H4 (cell line): ENCODE data around the gene FAM9C. TPM values are rescaled to one million over a fixed set of nuclear protein-coding genes. Genes with fewer than 3 reads are reported as not detected.
A peak's percentile ranks its signal among the peaks of the same experiment; 100 is the strongest.

Experiments used
- DNase-seq: peaks from one replicate; pipeline ENCODE4 v3.0.0-alpha.2; 2015; ENCODE audit warnings: low spot score
- total RNA-seq: library from RNA; depleted of rRNA; stranded (reverse); fragments of >200 nt; shearing (Covaris generic); gene quantifications from 2 replicates; pipeline ENCODE4 v1.2.3, GENCODE V29; 2014

The FAM9C gene
- total RNA-seq, 1 experiment from 2014 or later = not detected

DNA sequence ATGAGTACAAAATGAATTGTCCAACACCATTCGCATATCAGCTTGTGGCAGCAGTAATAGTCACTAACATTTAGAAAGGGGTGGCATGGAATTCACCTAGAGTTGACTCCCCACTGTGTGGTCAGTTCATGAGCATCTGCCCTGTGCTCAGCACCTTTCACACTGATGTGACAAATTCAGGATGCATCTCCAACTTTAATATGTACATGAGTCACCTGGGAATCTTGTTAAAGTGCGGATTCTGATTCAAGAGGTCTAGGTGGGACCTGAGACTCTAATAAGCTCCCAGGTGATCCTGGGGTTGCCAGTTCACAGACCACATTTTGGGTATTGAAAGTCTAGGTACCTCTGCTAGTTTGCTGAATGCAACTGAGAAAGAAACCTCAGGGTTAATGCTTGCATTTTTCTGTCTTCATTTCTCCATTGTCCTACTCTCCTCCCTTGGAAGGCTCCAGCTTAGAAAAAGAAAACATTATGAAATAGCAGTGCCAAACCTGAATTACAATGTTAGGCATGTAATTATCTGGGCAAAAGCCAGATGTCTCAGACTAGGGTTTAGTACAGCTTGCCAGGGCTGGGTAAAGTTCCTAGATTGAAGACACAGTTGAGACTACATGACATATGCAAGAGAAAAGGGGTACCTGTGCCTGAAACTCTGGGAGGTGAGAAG, 36.8 kb downstream of the FAM9C start:
- no peak for DNase-seq

DNA sequence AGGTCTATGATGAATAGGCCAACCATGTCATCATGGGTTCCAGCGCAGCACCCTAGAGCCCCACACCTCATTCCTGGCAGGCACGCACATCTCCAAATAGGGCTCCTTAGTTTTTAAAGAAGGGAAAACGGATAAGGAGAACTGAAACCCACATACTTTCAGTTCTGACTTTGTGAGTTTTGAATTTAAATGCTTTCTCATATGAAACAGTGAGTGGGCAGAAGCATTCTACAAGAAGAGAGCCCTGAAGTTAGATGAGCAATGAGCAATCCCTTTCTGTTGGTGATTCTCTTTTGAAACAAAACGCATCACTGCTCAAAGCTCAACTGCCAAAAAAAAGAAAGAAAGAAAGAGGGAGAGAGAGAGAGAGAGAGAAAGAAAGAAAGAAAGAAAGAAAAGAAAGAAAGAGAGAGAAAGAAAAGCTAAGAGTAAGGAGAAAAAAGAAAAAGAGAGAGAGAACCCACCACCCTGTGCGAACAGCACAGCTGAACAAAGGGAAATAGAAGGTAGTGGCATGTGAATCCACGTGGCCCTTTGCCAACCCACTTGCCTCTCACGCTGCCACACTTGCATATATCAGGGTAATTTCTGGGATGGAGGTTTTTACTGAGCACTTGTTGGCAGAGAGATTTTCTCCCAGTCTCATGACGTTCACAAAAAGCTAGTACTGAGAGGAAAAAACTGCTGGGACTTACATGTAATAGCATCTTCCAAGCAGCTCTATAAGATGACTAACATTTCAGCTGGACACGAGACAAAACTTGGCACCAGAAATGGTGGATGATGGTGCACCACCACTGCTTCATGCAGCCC, 38.6 kb downstream of the FAM9C start:
- no peak for DNase-seq

DNA sequence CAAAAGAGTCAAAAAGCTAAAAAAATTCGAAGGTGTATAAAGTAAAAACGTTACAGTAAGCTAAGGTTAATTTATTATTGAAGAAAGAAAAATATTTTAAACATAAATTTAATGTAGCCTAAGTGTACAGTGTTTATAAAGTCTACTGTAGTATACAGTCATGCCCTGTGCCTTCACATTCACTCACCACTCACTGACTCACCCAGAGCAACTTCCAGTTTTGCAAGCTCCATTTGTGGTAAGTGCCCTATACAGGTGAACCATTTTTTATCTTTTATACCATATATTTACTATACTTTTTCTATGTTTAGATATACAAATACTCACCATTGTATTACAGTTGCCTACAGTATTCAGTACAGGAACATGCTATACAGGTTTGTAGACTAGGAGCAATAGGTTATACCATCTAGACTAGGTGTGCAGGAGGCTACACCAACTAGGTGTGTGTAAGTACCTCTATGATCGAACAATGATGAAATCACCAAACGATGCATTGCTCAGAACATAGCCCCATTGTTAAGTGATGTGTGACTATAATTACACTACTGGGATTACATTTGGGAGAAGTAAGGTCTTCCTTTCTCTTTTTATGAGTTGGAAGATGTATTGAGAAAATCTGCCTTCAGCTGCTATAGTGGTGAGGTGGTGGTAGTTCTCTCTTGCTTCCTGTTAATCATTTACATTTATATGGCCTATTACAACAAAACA, 42.3 kb downstream of the FAM9C start:
- no peak for DNase-seq

DNA sequence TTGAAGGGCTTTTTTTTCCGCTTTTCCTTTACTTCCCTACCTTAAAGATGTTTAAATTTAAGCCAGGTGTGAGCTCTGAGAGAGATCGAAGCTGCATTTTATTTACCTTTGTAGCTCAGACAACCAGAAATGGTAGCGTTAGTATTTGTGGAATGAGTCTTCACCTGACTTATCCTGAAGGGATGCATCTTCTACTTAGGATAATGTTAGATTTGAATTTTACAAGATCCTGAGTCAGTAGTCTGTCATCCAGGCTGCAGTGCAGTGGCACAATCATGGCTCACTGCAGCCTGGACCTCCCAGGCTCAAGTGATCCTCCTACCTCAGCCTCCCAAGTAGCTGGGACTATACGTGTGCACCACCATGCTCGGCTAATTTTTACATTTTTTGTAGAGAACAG, 43.3 kb downstream of the FAM9C start:
- no peak for DNase-seq

DNA sequence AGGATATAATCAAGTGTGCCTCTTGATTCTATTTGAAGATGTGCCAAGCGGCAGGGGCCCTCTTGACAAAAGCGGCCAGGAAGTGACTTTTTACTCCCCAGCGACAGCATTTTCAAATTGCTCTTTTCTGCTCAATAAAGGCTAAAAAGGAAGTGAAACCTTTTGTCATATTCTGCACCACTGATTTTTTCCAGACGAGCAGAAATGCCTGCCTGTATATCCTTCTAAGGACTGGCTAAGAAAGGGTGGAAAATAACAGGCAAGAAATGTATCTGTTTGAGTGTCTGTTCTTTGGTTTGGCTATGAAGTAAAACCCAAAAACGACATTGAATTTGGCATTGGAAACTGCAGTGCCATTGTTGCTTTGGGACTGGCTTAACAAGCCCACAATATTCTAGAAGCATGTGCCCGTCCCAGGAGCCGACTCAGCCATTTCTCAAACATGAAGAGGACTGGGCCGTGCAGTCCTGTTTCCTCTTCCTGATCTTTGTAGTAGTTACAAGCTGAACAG, 44.1 kb downstream of the FAM9C start:
- DNase-seq = no peak

DNA sequence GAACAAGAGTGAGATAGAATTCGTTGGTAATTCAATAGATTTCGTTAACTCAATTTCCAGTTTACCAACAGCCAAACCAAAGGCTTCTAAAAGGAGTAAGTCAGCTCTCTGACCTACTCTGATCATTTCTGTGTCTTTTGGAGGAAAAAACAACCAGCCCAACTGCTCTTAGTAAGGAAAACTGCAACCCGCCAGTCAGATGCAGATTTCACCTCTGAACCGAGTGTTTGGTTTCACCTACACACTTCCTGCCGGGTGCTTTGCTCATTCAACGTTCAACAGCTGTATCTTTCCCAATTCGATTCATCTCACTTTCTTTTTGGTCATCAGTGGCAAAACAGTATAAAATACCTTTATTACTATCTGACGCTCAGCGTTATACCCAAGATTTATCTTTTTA, 45.0 kb downstream of the FAM9C start:
- no peak for DNase-seq

DNA sequence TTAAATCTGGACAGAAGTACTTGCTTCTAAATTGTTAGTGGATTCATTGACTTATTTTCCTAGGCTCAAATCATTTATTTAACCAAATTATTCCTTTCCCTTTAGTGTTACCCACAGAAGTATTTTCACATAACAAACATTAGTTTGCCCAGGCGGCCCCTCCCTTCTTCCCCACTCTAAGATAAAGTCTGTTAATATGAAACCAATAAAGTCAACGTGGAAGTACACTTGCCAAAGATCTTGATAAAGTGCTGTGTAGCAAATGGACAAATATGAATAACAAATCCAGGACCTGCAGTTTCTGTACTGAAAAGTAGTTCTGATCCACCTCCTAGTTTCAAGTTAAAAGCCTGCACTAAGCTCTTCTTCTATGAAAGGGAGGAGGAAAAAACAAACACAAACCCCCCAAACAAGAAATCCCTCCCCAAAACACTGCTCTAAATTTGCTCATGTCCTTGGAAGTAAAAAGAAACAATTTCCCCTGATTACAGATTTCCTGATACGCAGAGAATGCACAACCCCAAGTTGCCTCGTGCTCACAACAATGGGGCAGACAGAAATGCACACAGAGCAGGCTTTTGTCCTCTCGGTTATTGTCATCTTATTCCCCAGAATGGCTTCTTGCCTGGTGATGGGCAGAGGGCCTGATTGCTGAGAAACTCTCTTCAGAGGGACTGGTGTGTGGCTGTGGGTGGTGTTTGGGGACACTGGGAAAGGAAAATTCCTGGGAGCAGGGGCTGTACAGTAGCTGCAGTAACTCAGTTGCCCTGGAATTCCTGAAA, 46.3 kb downstream of the FAM9C start:
- DNase-seq = no peak

DNA sequence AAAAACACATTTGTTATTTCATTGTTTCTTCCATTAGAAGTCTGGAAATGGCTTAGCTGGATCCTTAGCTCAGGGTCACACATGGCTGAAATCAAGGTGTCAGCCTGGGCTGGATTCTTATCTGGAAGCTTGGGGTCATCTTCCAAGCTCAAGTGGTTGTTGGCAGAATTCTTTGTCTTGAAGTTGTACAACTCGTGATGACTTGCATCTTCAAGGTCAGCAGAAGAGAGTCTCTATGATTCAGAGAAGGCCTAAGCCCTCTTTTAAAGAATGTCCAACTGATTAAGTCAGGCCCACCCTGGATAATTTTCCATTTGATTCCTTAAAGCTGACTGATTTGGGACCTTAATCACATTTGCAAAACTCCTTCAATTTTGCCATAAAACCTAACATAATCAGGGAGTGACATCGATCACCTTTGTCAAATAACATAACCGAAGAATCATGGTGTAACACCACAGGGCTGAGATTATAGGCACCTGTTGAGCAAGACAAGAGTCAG, 47.4 kb downstream of the FAM9C start:
- no peak for DNase-seq

DNA sequence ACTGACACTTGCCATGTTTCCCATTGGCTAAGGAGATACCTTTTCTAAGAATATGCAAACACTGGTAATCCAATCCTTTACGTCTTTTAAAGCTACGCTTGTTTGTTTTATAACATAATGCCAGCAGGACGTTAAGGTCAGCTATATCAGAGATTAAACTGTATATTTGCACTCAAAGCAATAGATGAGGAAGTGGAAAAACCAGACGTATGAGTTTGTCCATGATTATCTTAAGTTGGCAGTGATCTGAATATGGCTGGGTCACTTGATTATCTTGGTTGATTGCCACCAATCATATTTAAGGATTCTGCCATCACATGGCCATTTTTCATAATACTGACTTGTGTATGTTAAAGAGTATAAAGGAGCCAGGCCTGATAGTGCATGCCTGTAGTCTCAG, 50.1 kb downstream of the FAM9C start:
- no peak for DNase-seq

DNA sequence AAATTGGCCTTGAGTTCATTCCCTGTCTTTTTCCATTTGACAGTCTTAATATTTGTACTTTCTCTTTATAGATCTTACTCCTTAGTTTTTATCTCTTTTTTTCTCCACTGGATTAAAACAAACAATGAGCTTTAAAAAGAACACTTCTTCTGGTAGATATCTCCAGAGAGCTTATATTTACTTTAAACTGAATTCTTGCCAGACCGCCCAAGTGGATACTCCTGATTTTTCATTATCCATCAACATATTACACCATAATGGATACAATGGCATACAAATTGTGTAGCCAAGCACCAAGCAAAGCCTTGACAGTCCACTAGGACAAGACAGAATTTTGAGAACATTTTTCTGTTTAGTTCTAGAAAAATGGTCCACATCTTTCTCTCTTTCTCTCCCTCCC, 50.6 kb downstream of the FAM9C start:
- DNase-seq = no peak

DNA sequence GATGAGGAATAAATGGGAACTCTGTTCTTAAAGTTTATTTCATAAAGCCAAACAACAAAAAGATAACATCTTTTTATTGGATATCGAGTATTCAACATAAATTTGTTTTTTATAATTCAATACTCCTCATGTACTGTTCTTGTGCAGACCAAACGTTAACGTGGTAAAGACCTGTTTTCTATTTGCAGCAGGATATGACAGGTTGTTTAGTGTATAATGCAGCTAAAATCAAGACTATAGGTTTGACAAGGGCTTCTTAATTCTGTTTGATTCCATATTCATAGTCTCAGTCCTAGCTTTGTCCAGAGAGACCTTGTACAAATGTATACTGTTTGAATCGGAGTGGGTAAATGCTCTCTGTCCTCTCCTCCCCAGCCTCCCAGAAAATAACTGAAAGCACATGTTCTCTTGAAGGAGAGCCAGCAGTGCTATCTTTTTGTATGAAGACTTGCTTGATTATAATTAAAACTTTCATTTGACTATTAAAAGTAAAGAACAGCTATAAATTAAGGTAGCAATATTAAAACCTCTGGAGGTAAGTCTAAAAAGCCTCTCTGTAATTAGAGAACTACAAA, 51.8 kb downstream of the FAM9C start:
- no peak for DNase-seq

DNA sequence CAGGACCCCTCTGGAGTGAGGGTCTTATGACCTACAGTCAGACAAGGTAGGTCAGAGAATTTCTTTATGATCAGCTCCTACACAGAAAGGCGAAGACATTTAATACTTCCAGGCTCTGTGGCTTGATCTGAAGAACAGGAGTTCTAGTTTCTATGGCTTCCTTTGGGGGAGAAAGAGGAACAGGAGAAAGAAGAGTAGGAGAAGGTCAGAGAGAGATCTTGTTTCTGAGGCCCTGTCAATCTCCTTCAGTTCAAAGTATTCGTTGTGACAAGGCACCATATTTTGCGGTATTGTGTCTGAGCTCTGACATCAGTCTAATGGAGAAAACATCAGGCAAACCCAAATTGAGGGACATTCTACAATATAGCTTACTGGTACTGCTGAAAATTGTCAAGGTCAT, 52.8 kb downstream of the FAM9C start:
- DNase-seq = no peak

DNA sequence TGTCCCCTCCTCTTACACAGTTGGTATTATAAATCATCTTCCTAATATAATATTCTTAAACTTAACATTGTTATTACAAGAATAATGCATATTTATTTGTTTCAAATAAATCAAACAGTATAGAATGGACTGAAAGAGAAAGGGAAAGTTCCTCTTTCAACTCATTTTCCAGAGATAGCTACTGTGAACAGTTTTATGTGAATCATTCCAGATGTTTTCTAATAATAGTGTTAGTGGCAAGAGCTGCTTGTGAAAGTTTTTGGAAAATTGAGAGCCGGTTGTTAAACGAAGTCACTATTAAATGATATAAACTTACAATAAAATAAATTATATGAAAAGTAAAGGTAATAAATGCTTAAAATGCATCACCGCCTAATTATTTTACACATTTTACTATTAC, 55.0 kb downstream of the FAM9C start:
- no peak for DNase-seq

DNA sequence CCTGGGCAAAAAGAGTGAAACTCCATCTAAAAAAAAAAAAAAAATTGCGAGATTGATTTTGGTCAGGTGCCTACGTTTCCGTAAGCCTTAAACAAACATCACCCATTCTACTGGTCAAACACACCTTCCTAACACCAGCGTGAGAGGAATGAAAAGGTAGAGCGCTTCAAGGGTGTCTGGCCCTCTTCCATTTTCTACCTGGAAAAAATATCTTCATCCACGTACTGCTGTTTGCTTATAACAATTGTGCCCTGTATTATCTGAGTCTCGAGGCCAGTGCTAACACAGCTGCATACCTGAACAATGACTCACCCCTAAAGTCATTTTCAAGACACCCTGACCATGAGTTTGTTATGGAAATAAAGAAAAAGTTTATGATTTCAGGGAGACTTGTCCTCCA, 55.6 kb downstream of the FAM9C start:
- DNase-seq = peak; percentile 47

DNA sequence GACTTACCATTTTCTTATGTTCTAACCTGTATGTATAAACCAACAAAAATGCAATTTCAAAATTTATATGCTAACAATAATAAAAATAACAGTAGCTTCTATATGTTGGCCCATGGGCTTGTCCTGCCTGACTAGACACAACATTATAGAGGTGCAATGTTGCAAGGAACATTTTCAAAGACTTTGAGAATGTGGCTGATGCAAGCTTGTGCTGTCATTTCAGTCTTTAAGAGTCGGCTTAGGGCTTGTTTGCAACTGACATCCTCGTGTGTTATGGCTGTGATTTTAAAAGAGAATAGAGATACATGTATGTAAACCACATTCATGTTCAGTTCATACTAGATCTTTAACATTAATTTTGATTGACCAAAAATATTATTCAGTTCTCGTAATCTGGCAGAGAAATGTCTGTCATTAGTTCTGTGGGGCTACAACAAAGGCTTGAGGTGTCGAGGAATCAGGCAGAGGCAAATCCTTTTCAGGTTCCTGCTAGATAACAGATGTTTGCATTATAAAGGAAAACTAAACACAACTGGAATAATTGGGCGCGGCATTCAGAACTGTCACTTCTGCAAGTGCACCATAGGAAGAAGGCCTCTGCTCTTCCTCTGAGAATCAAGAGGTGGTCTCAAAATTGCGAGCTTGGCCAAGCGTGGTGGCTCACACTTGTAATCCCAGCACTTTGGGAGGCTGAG, 56.4 kb downstream of the FAM9C start:
- no peak for DNase-seq

DNA sequence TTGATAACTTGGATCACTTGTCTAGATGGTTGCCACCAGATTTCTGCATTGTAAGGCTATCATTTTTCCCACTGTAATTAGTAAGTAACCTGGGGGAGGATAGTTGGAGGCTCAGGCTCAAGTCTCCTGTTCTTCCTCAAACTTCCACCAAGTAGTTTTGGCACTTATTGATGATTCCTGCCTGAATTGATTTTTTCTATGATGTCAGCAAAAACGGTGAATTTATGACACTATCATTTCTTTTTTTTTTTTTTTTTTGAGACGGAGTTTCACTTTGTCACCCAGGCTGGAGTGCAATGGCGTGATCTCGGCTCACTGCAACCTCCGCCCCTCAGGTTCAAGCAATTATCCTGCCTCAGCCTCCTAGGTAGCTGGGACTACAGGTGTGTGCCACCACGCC, 57.1 kb downstream of the FAM9C start:
- DNase-seq = no peak

DNA sequence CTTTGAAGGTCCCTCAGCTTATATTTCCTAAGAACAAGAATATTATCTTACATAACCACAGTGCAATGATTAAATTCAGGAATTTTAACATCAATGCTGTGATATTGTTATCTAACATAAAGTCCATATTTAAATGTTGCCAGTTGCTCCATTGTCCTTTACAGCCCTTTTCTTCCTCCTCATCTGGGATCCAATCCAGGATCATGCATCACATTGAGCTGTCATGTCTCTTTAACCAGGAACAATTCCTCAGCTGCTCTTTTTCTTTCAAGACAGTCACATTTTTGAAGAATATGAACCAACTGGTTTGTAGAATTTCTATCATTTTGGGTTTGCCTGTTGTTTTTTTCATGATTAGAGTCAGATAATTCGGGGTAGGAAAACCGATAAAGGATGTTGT, 57.5 kb downstream of the FAM9C start:
- no peak for DNase-seq

DNA sequence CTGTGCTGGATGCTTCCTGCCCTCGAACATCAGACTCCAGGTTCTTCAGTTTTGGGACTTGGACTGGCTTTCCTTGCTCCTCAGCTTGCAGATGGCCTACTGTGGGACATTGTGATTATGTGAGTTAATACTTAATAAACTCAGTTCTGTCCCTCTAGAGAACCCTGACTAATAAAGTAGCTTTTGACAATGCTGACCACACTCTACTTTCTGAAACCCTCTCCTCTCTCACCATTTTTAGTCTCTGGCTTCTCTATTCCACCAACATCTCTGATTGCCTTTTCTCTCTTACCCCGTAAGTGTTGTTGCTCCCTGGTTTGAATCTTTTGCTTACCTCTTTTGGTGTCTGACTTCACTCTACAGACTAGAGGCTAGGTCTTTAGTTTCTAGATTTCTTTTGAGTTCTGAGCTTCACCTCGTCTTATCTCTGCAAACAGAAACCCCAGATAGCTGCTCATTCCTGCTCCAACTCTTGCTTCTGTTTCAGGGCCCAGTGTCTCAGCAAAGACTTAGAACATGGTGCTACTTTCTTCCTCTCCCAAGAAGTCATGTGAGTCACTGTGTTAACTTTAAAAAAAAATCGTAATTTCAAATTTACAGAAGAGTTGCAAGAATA, 58.1 kb downstream of the FAM9C start:
- no peak for DNase-seq
